Neural cell (in vitro differentiated cells): ENCODE data around the gene RESF1. TPM values are rescaled to one million over a fixed set of nuclear protein-coding genes. Genes with fewer than 3 reads are reported as not detected.

Experiments used
- H2AFZ ChIP-seq: fragments of 200-600, 300-800 bp; sonication (generic), shearing (Covaris generic); 2 replicates; pipeline ENCODE4 v1.6.0; 2014; ENCODE audit warnings: low read depth, mild to moderate bottlenecking, antibody characterized with exemption, low read length, moderate library complexity
- H3F3A ChIP-seq: fragments of 200-600 bp; shearing (Covaris generic); 2 replicates; pipeline ENCODE4 v1.6.1; 2016; ENCODE audit warnings: mild to moderate bottlenecking, moderate library complexity, mixed read lengths, antibody characterized with exemption, low read length; ENCODE audit not compliant: insufficient read depth, poor library complexity, severe bottlenecking
- H3K27ac ChIP-seq: fragments of 200-600, 300-800 bp; sonication (generic), shearing (Covaris generic); 2 replicates; pipeline ENCODE4 v1.5.1; 2014; ENCODE audit warnings: mild to moderate bottlenecking, low read length, moderate library complexity
- H3K27me3 ChIP-seq: fragments of 300-800, 200-600 bp; sonication (generic), shearing (Covaris generic); 2 replicates; pipeline ENCODE4 v1.6.0; 2014; ENCODE audit warnings: mild to moderate bottlenecking, low read depth, low read length, moderate library complexity; ENCODE audit not compliant: insufficient read depth
- H3K36me3 ChIP-seq: fragments of 300-800, 200-600 bp; sonication (generic), shearing (Covaris generic); 2 replicates; pipeline ENCODE4 v1.5.1; 2014; ENCODE audit warnings: mild to moderate bottlenecking, antibody characterized with exemption, low read length, moderate library complexity; ENCODE audit not compliant: insufficient read depth
- H3K4me2 ChIP-seq: fragments of 300-800, 200-600 bp; sonication (generic), shearing (Covaris generic); 2 replicates; pipeline ENCODE4 v1.6.0; 2014; ENCODE audit warnings: mild to moderate bottlenecking, low read length
- H3K4me3 ChIP-seq: fragments of 300-800, 200-600 bp; sonication (generic), shearing (Covaris generic); 2 replicates; pipeline ENCODE4 v1.5.1; 2014; ENCODE audit warnings: mild to moderate bottlenecking, low read length, moderate library complexity
- H3K79me2 ChIP-seq: fragments of 200-600 bp; shearing (Covaris generic); replicated peaks from 2 replicates; pipeline ENCODE4 v1.6.0; 2014; ENCODE audit warnings: mild to moderate bottlenecking, low read length, moderate library complexity; ENCODE audit not compliant: insufficient read depth
- H3K9ac ChIP-seq: fragments of 300-800, 200-600 bp; sonication (generic), shearing (Covaris generic); 2 replicates; pipeline ENCODE4 v1.6.1; 2016; ENCODE audit warnings: mild to moderate bottlenecking, low read length, mixed read lengths
- H3K9me2 ChIP-seq: fragments of 200-600 bp; shearing (Covaris generic); 2 replicates; pipeline ENCODE4 v1.6.1; 2016; ENCODE audit warnings: mild to moderate bottlenecking, low read length, mixed read lengths; ENCODE audit not compliant: insufficient read depth
- H3K9me3 ChIP-seq: fragments of 200-600, 300-800 bp; sonication (generic), shearing (Covaris generic); 2 replicates; pipeline ENCODE4 v1.6.1; 2016; ENCODE audit warnings: mild to moderate bottlenecking, mixed run types, low read length, moderate library complexity, mixed read lengths
- H4K20me1 ChIP-seq: fragments of 200-600 bp; shearing (Covaris generic); 2 replicates; pipeline ENCODE4 v1.6.1; 2016; ENCODE audit warnings: mild to moderate bottlenecking, mixed run types; ENCODE audit not compliant: insufficient read depth
- CTCF ChIP-seq: fragments of 450-650 bp; IDR thresholded peaks from 2 replicates; pipeline ENCODE4 v1.5.1; 2014; ENCODE audit warnings: antibody characterized with exemption, mild to moderate bottlenecking, moderate library complexity; ENCODE audit not compliant: poor library complexity, severe bottlenecking
- EP300 ChIP-seq: fragments of 450-650 bp; conservative IDR thresholded peaks from 2 replicates; pipeline ENCODE4 v1.6.1; 2014; ENCODE audit warnings: antibody characterized with exemption, mild to moderate bottlenecking, moderate library complexity; ENCODE audit not compliant: poor library complexity, severe bottlenecking
- EZH2 ChIP-seq: fragments of 200-600, 300-800 bp; shearing (Covaris generic), sonication (generic); IDR thresholded peaks from 2 replicates; pipeline ENCODE4 v1.6.1; 2014; ENCODE audit warnings: antibody characterized with exemption, low read length, borderline replicate concordance, mild to moderate bottlenecking; ENCODE audit not compliant: insufficient read depth, poor library complexity, severe bottlenecking
- MXI1 ChIP-seq: fragments of 450-650 bp; conservative IDR thresholded peaks from 2 replicates; pipeline ENCODE4 v1.6.1; 2014; ENCODE audit warnings: antibody characterized with exemption, mild to moderate bottlenecking; ENCODE audit not compliant: poor library complexity, severe bottlenecking
- POLR2AphosphoS5 ChIP-seq: IDR thresholded peaks from 2 replicates; pipeline ENCODE4 v1.6.1; 2012
- RAD21 ChIP-seq: fragments of 450-650 bp; conservative IDR thresholded peaks from 2 replicates; pipeline ENCODE4 v1.6.1; 2014; ENCODE audit warnings: antibody characterized with exemption, mild to moderate bottlenecking, moderate library complexity
- REST ChIP-seq: IDR thresholded peaks from 2 replicates; pipeline ENCODE4 v1.6.1; 2012; ENCODE audit warnings: borderline replicate concordance
- SMC3 ChIP-seq: fragments of 450-650 bp; conservative IDR thresholded peaks from 2 replicates; pipeline ENCODE4 v1.6.1; 2014; ENCODE audit warnings: antibody characterized with exemption, mild to moderate bottlenecking, moderate library complexity; ENCODE audit not compliant: poor library complexity
- TAF1 ChIP-seq: IDR thresholded peaks from 2 replicates; pipeline ENCODE4 v1.6.1; 2012; ENCODE audit warnings: low read depth
- polyA minus RNA-seq: library from RNA; depleted of rRNA, polyadenylated mRNA; stranded (reverse); fragments of >200 nt; gene quantifications from 2 replicates; pipeline ENCODE4 v1.2.3, GENCODE V29; 2014
- polyA plus RNA-seq: library from polyadenylated mRNA; depleted of rRNA; stranded (reverse); fragments of >200 nt; gene quantifications from 2 replicates; pipeline ENCODE4 v1.2.3, GENCODE V29; 2014

The RESF1 gene
- polyA plus RNA-seq (37.0 and 57.5 TPM in 2 replicates), polyA minus RNA-seq (146 and 187 TPM in 2 replicates)

- peak within 1 kb of the TSS; percentile 91 for H3K4me3 ChIP-seq
- no peaks in the 10 kb centered on the region for H3K27me3 ChIP-seq
- no peaks in the 10 kb centered on the region for H3K9me3 ChIP-seq
- peak; percentile 66 for TF ChIP-seq TAF1
- TF ChIP-seq RAD21 = peak; percentile 34
- TF ChIP-seq POLR2AphosphoS5 = peak; percentile 69
- TF ChIP-seq SMC3 = peak; percentile 31
- peak; percentile 41 for TF ChIP-seq MXI1
- no peak for TF ChIP-seq EZH2
- TF ChIP-seq CTCF = no peak
- no peak for TF ChIP-seq EP300
- TF ChIP-seq REST = peak; percentile 66
- H3F3A ChIP-seq = no peaks in the 10 kb centered on the region
- no peaks in the 10 kb centered on the region for H3K9me2 ChIP-seq
- H3K27ac ChIP-seq = peak within 1 kb of the TSS; percentile 84
- H3K9ac ChIP-seq = peak within 1 kb of the TSS; percentile 82
- peaks cover 10% of the 10 kb centered on the region for H3K36me3 ChIP-seq
- H2AFZ ChIP-seq = peak within 1 kb of the TSS; percentile 60
- no peaks in the 10 kb centered on the region for H4K20me1 ChIP-seq
- peak within 1 kb of the TSS; percentile 50 for H3K4me2 ChIP-seq
- peaks cover 39% of the 10 kb centered on the region for H3K79me2 ChIP-seq
Observed at GRCh38 chr12:31959161-31959700, at the start of gene RESF1. Gene RESF1, plus strand, starts transcription at chr12:31959415. Its CDS starts 21,541 bp downstream, at chr12:31980956.

GRCh38 chr12:31914927-31915326, 44.3 kb upstream of the RESF1 start:
- Histone ChIP-seq H3K4me3 (no peak overlapping the region), H3K27ac (no peak overlapping the region), H3K79me2 (no peaks in the 10 kb centered on the region), H3K9me2 (no peaks in the 10 kb centered on the region), H3F3A (no peaks in the 10 kb centered on the region), H3K9me3 (no peaks in the 10 kb centered on the region), H3K27me3 (no peaks in the 10 kb centered on the region), H2AFZ (no peak overlapping the region), H3K36me3 (no peaks in the 10 kb centered on the region), H4K20me1 (no peaks in the 10 kb centered on the region), H3K9ac (no peak overlapping the region), H3K4me2 (no peak overlapping the region)
- TF ChIP-seq REST = no peak
- no peak for TF ChIP-seq TAF1
- no peak for TF ChIP-seq EP300
- no peak for TF ChIP-seq RAD21
- TF ChIP-seq MXI1 = no peak
- no peak for TF ChIP-seq POLR2AphosphoS5
- TF ChIP-seq CTCF = no peak
- no peak for TF ChIP-seq EZH2
- no peak for TF ChIP-seq SMC3
